ENCODE measurements around the gene SYNM.

The SYNM gene

GRCh38 chr15:99070208-99070607 lies 34.7 kb upstream of the SYNM start:
- no peak for TF ChIP-seq EZH2phosphoT487 (IDR thresholded peaks at IDR 0.05; ENCODE audit: low read length)
- TF ChIP-seq, protein P1, sequence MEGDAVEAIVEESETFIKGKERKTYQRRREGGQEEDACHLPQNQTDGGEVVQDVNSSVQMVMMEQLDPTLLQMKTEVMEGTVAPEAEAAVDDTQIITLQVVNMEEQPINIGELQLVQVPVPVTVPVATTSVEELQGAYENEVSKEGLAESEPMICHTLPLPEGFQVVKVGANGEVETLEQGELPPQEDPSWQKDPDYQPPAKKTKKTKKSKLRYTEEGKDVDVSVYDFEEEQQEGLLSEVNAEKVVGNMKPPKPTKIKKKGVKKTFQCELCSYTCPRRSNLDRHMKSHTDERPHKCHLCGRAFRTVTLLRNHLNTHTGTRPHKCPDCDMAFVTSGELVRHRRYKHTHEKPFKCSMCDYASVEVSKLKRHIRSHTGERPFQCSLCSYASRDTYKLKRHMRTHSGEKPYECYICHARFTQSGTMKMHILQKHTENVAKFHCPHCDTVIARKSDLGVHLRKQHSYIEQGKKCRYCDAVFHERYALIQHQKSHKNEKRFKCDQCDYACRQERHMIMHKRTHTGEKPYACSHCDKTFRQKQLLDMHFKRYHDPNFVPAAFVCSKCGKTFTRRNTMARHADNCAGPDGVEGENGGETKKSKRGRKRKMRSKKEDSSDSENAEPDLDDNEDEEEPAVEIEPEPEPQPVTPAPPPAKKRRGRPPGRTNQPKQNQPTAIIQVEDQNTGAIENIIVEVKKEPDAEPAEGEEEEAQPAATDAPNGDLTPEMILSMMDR (IDR thresholded peaks at IDR 0.05; ENCODE audit: low read length): no peak
- no peak for TF ChIP-seq EZH2 (optimal IDR thresholded peaks at IDR 0.05; ENCODE audit: low read depth, low read length)

GRCh38 chr15:99071091-99071680 lies 33.7 kb upstream of the SYNM start:
- no peaks in the 10 kb centered on the region for H3K79me2 ChIP-seq (ENCODE audit: low read length)
- H2AFZ ChIP-seq (ENCODE audit: low read length): no peak overlapping the region
- H4K20me1 ChIP-seq (ENCODE audit: insufficient read depth, low read length): no peaks in the 10 kb centered on the region
- H3K9me2 ChIP-seq (replicated peaks; ENCODE audit: insufficient read depth, low read length): no peaks in the 10 kb centered on the region
- no peak overlapping the region for H3K9ac ChIP-seq (ENCODE audit: low read length)
- no peaks in the 10 kb centered on the region for H3K27me3 ChIP-seq (replicated peaks; ENCODE audit: insufficient read depth, low read length)
- H3K9me3 ChIP-seq (replicated peaks; ENCODE audit: insufficient read depth, low read length): no peaks in the 10 kb centered on the region
- no peaks in the 10 kb centered on the region for H3K36me3 ChIP-seq (replicated peaks; ENCODE audit: insufficient read depth, low read length)
- H3K4me2 ChIP-seq (ENCODE audit: low read depth, low read length): no peak overlapping the region
- no peak overlapping the region for H3K4me3 ChIP-seq (ENCODE audit: low read length)
- no peak overlapping the region for H3K27ac ChIP-seq (ENCODE audit: low read length)
- H3F3A ChIP-seq (ENCODE audit: insufficient read depth, low read length): no peaks in the 10 kb centered on the region
- no peak for DNase-seq
- TF ChIP-seq, protein P1 (IDR thresholded peaks at IDR 0.05; ENCODE audit: low read length): no peak
- TF ChIP-seq EZH2 (optimal IDR thresholded peaks at IDR 0.05; ENCODE audit: low read depth, low read length): no peak
- no peak for TF ChIP-seq EZH2phosphoT487 (IDR thresholded peaks at IDR 0.05; ENCODE audit: low read length)
- H3K4me1 ChIP-seq (ENCODE audit: low read length): no peaks in the 10 kb centered on the region

More at GRCh38 chr15:99070208-99070607, 34.7 kb upstream of the SYNM start:
- no peak overlapping the region for H3K4me2 ChIP-seq (ENCODE audit: low read depth, low read length)
- no peak for DNase-seq
- H3F3A ChIP-seq (ENCODE audit: insufficient read depth, low read length): no peaks in the 10 kb centered on the region
- no peaks in the 10 kb centered on the region for H3K4me1 ChIP-seq (ENCODE audit: low read length)
- no peaks in the 10 kb centered on the region for H3K9me3 ChIP-seq (replicated peaks; ENCODE audit: insufficient read depth, low read length)
- H3K4me3 ChIP-seq (ENCODE audit: low read length): no peak overlapping the region
- H2AFZ ChIP-seq (ENCODE audit: low read length): no peak overlapping the region
- no peaks in the 10 kb centered on the region for H4K20me1 ChIP-seq (ENCODE audit: insufficient read depth, low read length)
- no peaks in the 10 kb centered on the region for H3K9me2 ChIP-seq (replicated peaks; ENCODE audit: insufficient read depth, low read length)
- no peaks in the 10 kb centered on the region for H3K79me2 ChIP-seq (ENCODE audit: low read length)
- no peaks in the 10 kb centered on the region for H3K27me3 ChIP-seq (replicated peaks; ENCODE audit: insufficient read depth, low read length)
- no peak overlapping the region for H3K9ac ChIP-seq (ENCODE audit: low read length)
- no peaks in the 10 kb centered on the region for H3K36me3 ChIP-seq (replicated peaks; ENCODE audit: insufficient read depth, low read length)
- H3K27ac ChIP-seq (ENCODE audit: low read length): no peak overlapping the region

DNA sequence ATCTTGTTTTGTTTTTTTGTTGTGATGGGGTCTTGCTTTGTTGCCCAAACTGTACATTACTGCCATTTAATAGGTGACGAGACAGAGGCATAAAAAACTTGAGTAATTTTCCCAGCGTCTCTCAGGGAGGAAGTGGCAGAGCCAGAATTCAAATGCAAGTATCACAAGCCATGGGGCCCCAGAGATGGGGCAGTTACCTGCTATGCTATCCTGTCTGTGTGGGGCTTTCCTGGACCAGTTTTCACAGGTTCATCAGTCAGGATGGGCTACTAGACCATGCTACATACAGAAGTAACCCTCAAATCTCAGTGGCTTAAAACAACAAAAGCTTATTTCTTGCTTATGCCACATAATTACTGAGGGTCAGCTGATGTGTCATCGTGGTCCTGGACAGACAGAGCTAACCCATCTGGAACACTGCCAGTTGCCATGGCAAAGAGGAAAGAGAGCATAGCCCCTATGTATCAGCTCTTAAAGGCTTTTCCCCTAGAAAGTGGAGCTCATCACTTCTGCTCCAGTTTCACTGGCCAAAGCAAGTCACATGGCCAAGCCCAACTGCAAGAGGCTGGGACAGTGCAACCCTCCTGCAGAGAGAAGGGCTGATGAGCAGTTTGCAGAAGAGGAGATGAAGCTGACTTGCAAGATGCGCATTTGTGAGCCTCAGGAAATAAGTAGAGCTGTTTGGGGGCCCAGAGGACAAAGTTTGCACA lies 31.7 kb upstream of the SYNM start:
- H3K79me2 ChIP-seq (ENCODE audit: low read length): no peaks in the 10 kb centered on the region
- no peaks in the 10 kb centered on the region for H3K9me2 ChIP-seq (replicated peaks; ENCODE audit: insufficient read depth, low read length)
- no peak overlapping the region for H3K4me2 ChIP-seq (ENCODE audit: low read depth, low read length)
- DNase-seq: no peak
- H4K20me1 ChIP-seq (ENCODE audit: insufficient read depth, low read length): no peaks in the 10 kb centered on the region
- H3K4me3 ChIP-seq (ENCODE audit: low read length): no peak overlapping the region
- H2AFZ ChIP-seq (ENCODE audit: low read length): no peak overlapping the region
- H3K9ac ChIP-seq (ENCODE audit: low read length): no peak overlapping the region
- H3K4me1 ChIP-seq (ENCODE audit: low read length): no peaks in the 10 kb centered on the region
- no peaks in the 10 kb centered on the region for H3K36me3 ChIP-seq (replicated peaks; ENCODE audit: insufficient read depth, low read length)
- TF ChIP-seq, protein P1 (IDR thresholded peaks at IDR 0.05; ENCODE audit: low read length): no peak
- TF ChIP-seq EZH2 (optimal IDR thresholded peaks at IDR 0.05; ENCODE audit: low read depth, low read length): no peak
- no peak for TF ChIP-seq EZH2phosphoT487 (IDR thresholded peaks at IDR 0.05; ENCODE audit: low read length)
- no peak overlapping the region for H3K27ac ChIP-seq (ENCODE audit: low read length)
- no peaks in the 10 kb centered on the region for H3K27me3 ChIP-seq (replicated peaks; ENCODE audit: insufficient read depth, low read length)
- H3F3A ChIP-seq (ENCODE audit: insufficient read depth, low read length): no peaks in the 10 kb centered on the region
- no peaks in the 10 kb centered on the region for H3K9me3 ChIP-seq (replicated peaks; ENCODE audit: insufficient read depth, low read length)
